ENCODE data around the gene SLC25A3. TPM values are rescaled to one million over a fixed set of nuclear protein-coding genes. Genes with fewer than 3 reads are reported as not detected.
"Not testable (repeated sequence)": the region's sequence is repeated elsewhere in the genome, so short reads cannot be mapped to it uniquely, and the experiment has no call there.

The SLC25A3 gene
- total RNA-seq, 5 donors from 2014 or later (not counting 1 experiment from before 2014, with no cell fraction given): 256 to 438 (median 269) TPM

GRCh38 chr12:98597313-98597712 is 3.8 kb downstream of the SLC25A3 start:
- not testable (repeated sequence) for H3K27ac Mint-ChIP-seq; H3K27ac ChIP-seq (ENCODE audit: low read length); H3K27me3 ChIP-seq (replicated peaks in 1 of 2; ENCODE audit: control insufficient read depth in 2 of 2, extremely low read depth in 1 of 2, insufficient read depth in 2 of 2, low read length in 1 of 2); H3K4me3 ChIP-seq (ENCODE audit: control insufficient read depth in 1 of 2, extremely low read depth in 1 of 2, low read length in 1 of 2); H3K9me3 Mint-ChIP-seq; H3K9me3 ChIP-seq; H3K4me3 Mint-ChIP-seq; H3K27me3 Mint-ChIP-seq; DNase-seq; ATAC-seq (replicated peaks in 1 of 4)
- H3K36me3 Mint-ChIP-seq: peaks cover 36% of the 10 kb centered on the region
- H3K36me3 ChIP-seq (ENCODE audit: control insufficient read depth in 2 of 2, extremely low read depth in 1 of 2, insufficient read depth in 1 of 2, low read length in 1 of 2): peaks cover 17 to 63% of the 10 kb centered on the region in 2 donors
- peaks cover 27 to 41% (median 36%) of the 10 kb centered on the region in 3 donors for H3K4me1 Mint-ChIP-seq
- peaks cover 18 to 20% of the 10 kb centered on the region in 2 experiments for H3K4me1 ChIP-seq (ENCODE audit: control insufficient read depth in 1 of 2, extremely low read depth in 1 of 2, insufficient read depth in 2 of 2, low read length in 2 of 2)
- WGBS (ENCODE audit: insufficient coverage): no CpG with 5 or more reads among the region's 5 CpGs
- CTCF ChIA-PET: interaction anchor here (0.6 to 1.2 kb wide), 2 partner anchors 63 to 106 kb away, joined by 3 to 4 read pairs; no protein-coding TSS in a partner anchor
- POLR2A ChIA-PET: interaction anchor here (0.6 to 0.7 kb wide), 3 partner anchors 13 to 1598 kb away, joined by 3 to 6 read pairs (median 3); no protein-coding TSS in a partner anchor

DNA sequence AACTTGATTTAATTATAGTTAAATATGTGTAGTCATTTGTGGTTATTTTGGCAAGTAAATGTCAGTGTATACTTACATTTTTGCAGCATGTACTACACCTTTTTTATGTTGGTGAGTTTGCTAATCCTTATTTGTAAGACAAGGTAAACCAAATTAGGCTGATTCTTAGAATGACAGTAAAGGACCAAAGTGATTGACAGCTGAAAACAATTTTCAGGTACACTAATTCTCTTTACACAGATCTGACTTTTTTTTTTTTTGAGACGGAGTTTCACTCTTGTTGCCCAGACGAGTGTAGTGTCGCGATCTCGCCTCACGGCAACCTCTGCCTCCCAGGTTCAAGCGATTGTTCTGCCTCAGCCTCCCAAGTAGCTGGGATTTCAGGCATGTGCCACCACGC is 8.4 kb downstream of the SLC25A3 start:
- Mint-ChIP-seq H3K27me3 (no peaks in the 10 kb centered on the region), H3K36me3 (peaks cover 35% of the 10 kb centered on the region)
- POLR2A ChIA-PET: interaction anchor here (0.5 to 0.6 kb wide), 3 partner anchors 8 to 64 kb away, joined by 3 to 4 read pairs (median 3); partner anchors contain the start of gene SLC25A3 (in 1 of the 2)

DNA sequence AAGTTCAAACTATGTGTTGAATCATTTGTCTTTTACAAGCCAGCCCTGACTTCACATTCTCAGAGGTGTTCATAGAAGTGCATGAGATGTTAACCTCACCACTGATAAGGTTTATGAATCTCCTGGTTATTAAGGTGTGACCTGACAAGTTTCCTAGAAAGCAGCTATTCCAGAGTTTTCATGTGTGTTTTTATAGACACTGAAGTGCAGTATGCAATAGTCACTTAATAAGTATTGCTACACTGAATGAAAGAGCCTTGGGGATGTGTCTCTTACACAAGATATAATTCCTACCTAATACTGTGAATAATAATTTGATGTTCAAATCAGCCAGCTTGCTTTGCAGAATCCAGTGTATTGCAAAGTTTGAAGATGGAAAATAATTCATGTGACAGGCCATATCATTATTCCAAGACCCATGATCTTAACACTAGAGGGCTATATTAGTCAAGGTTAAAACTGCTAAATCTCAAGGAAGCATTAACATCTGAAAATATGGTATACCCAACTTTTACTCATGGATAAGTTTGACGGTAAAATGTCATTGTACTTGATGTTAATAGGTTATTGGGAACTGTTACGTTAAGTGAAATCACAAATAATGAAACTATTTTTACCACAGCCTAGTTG is 13.0 kb downstream of the SLC25A3 start:
- no CpG with 5 or more reads among the region's 2 CpGs for WGBS (ENCODE audit: insufficient coverage)
- Histone ChIP-seq H3K27me3 (replicated peaks in 1 of 2; ENCODE audit: control insufficient read depth in 2 of 2, extremely low read depth in 1 of 2, insufficient read depth in 2 of 2, low read length in 1 of 2) (no peaks in the 10 kb centered on the region), H3K9me3 (no peaks in the 10 kb centered on the region), H3K36me3 (ENCODE audit: control insufficient read depth in 2 of 2, extremely low read depth in 1 of 2, insufficient read depth in 1 of 2, low read length in 1 of 2) (peaks cover 8 to 32% of the 10 kb centered on the region in 2 donors), H3K4me1 (ENCODE audit: control insufficient read depth in 1 of 2, extremely low read depth in 1 of 2, insufficient read depth in 2 of 2, low read length in 2 of 2) (peaks cover 0 to 4% of the 10 kb centered on the region in 2 experiments), H3K4me3 (ENCODE audit: control insufficient read depth in 1 of 2, extremely low read depth in 1 of 2, low read length in 1 of 2) (no peak overlapping the region), H3K27ac (ENCODE audit: low read length) (no peak overlapping the region)
- Mint-ChIP-seq H3K27me3 (no peaks in the 10 kb centered on the region), H3K36me3 (peaks cover 18% of the 10 kb centered on the region), H3K27ac (no peak overlapping the region), H3K4me1 (peaks cover 5 to 7% (median 7%) of the 10 kb centered on the region in 3 donors), H3K9me3 (no peaks in the 10 kb centered on the region), H3K4me3 (peak overlapping the region in 1 of 3 donors; percentile 65)
- CTCF ChIA-PET: interaction anchor here in 1 of 2 donors (0.9 kb wide), 1 partner anchor 13 kb away, joined by 3 read pairs; the partner anchor contains the start of gene SLC25A3
- no peak for DNase-seq
- POLR2A ChIA-PET: interaction anchor here in 1 of 2 donors (0.6 kb wide), 1 partner anchor 1812 kb away, joined by 3 read pairs; no protein-coding TSS in a partner anchor
- no peak for ATAC-seq (replicated peaks in 1 of 4)

More for the DNA sequence above, 8.4 kb downstream of the SLC25A3 start:
- H3K27ac ChIP-seq (ENCODE audit: low read length): no peak overlapping the region
- H3K4me3 ChIP-seq (ENCODE audit: control insufficient read depth in 1 of 2, extremely low read depth in 1 of 2, low read length in 1 of 2): no peak overlapping the region
- no peak for DNase-seq
- H3K4me1 ChIP-seq (ENCODE audit: control insufficient read depth in 1 of 2, extremely low read depth in 1 of 2, insufficient read depth in 2 of 2, low read length in 2 of 2): peaks cover 0 to 3% of the 10 kb centered on the region in 2 experiments
- H3K27me3 ChIP-seq (replicated peaks in 1 of 2; ENCODE audit: control insufficient read depth in 2 of 2, extremely low read depth in 1 of 2, insufficient read depth in 2 of 2, low read length in 1 of 2): no peaks in the 10 kb centered on the region
- H3K27ac Mint-ChIP-seq: no peak overlapping the region
- H3K9me3 ChIP-seq: no peaks in the 10 kb centered on the region
- H3K4me1 Mint-ChIP-seq: peaks cover 2 to 9% (median 7%) of the 10 kb centered on the region in 3 donors
- no peaks in the 10 kb centered on the region for H3K9me3 Mint-ChIP-seq
- H3K4me3 Mint-ChIP-seq: no peak overlapping the region
- WGBS (ENCODE audit: insufficient coverage): 100% methylated on average over 3 of the region's 8 CpGs
- H3K36me3 ChIP-seq (ENCODE audit: control insufficient read depth in 2 of 2, extremely low read depth in 1 of 2, insufficient read depth in 1 of 2, low read length in 1 of 2): peaks cover 17 to 76% of the 10 kb centered on the region in 2 donors
- no peak for ATAC-seq (replicated peaks in 1 of 4)
- CTCF ChIA-PET: interaction anchor here in 1 of 2 donors (0.6 to 1.0 kb wide), 3 partner anchors 34 to 1484 kb away, joined by 3 read pairs; no protein-coding TSS in a partner anchor

- Histone ChIP-seq H3K4me1 (ENCODE audit: control insufficient read depth in 1 of 2, extremely low read depth in 1 of 2, insufficient read depth in 2 of 2, low read length in 2 of 2) (peaks cover 0 to 11% of the 10 kb centered on the region in 2 experiments), H3K36me3 (ENCODE audit: control insufficient read depth in 2 of 2, extremely low read depth in 1 of 2, insufficient read depth in 1 of 2, low read length in 1 of 2) (no peaks in the 10 kb centered on the region), H3K9me3 (no peaks in the 10 kb centered on the region), H3K4me3 (ENCODE audit: control insufficient read depth in 1 of 2, extremely low read depth in 1 of 2, low read length in 1 of 2) (no peak overlapping the region), H3K27me3 (replicated peaks in 1 of 2; ENCODE audit: control insufficient read depth in 2 of 2, extremely low read depth in 1 of 2, insufficient read depth in 2 of 2, low read length in 1 of 2) (no peaks in the 10 kb centered on the region), H3K27ac (ENCODE audit: low read length) (no peak overlapping the region)
- Mint-ChIP-seq H3K27ac (no peak overlapping the region), H3K27me3 (no peaks in the 10 kb centered on the region), H3K36me3 (no peaks in the 10 kb centered on the region), H3K9me3 (no peaks in the 10 kb centered on the region), H3K4me1 (peaks cover 9 to 16% (median 14%) of the 10 kb centered on the region in 3 donors), H3K4me3 (no peak overlapping the region)
- DNase-seq: no peak
- ChIA-PET CTCF (no interaction called here), POLR2A (no interaction called here)
- no peak for ATAC-seq (replicated peaks in 1 of 4)
- no CpG with 5 or more reads among the region's 2 CpGs for WGBS (ENCODE audit: insufficient coverage)
Measured at GRCh38 chr12:98610596-98610995, 17.1 kb downstream of the SLC25A3 start.

GRCh38 chr12:98612696-98613334 is 19.3 kb downstream of the SLC25A3 start:
- Mint-ChIP-seq H3K9me3 (no peaks in the 10 kb centered on the region), H3K4me1 (peaks cover 4 to 9% (median 7%) of the 10 kb centered on the region in 3 donors), H3K27me3 (no peaks in the 10 kb centered on the region), H3K36me3 (no peaks in the 10 kb centered on the region), H3K27ac (peak overlapping the region; percentile 74 to 79), H3K4me3 (no peak overlapping the region)
- peak in 2 of 35 experiments; percentile 25 to 29 for DNase-seq
- Histone ChIP-seq H3K4me1 (ENCODE audit: control insufficient read depth in 1 of 2, extremely low read depth in 1 of 2, insufficient read depth in 2 of 2, low read length in 2 of 2) (peaks cover 0 to 7% of the 10 kb centered on the region in 2 experiments), H3K27me3 (replicated peaks in 1 of 2; ENCODE audit: control insufficient read depth in 2 of 2, extremely low read depth in 1 of 2, insufficient read depth in 2 of 2, low read length in 1 of 2) (no peaks in the 10 kb centered on the region), H3K36me3 (ENCODE audit: control insufficient read depth in 2 of 2, extremely low read depth in 1 of 2, insufficient read depth in 1 of 2, low read length in 1 of 2) (no peaks in the 10 kb centered on the region), H3K27ac (ENCODE audit: low read length) (no peak overlapping the region), H3K4me3 (ENCODE audit: control insufficient read depth in 1 of 2, extremely low read depth in 1 of 2, low read length in 1 of 2) (no peak overlapping the region), H3K9me3 (no peaks in the 10 kb centered on the region)
- WGBS (ENCODE audit: insufficient coverage): 88% methylated on average over 1 of the region's 5 CpGs
- peak; percentile 48 to 74 (median 62) for ATAC-seq (replicated peaks in 1 of 4)
- POLR2A ChIA-PET: interaction anchor here in 1 of 2 donors (0.6 to 0.9 kb wide), 2 partner anchors 18 to 21 kb away, joined by 4 read pairs; no protein-coding TSS in a partner anchor
- CTCF ChIA-PET: interaction anchor here in 1 of 2 donors (0.7 kb wide), 1 partner anchor 36 kb away, joined by 3 read pairs; no protein-coding TSS in a partner anchor

GRCh38 chr12:98618952-98619351 is 25.5 kb downstream of the SLC25A3 start:
- Mint-ChIP-seq H3K4me3 (no peak overlapping the region), H3K27me3 (no peaks in the 10 kb centered on the region), H3K36me3 (no peaks in the 10 kb centered on the region), H3K27ac (no peak overlapping the region), H3K9me3 (no peaks in the 10 kb centered on the region), H3K4me1 (peaks cover 0 to 3% (median 0%) of the 10 kb centered on the region in 3 donors)
- Histone ChIP-seq H3K27ac (ENCODE audit: low read length) (no peak overlapping the region), H3K36me3 (ENCODE audit: control insufficient read depth in 2 of 2, extremely low read depth in 1 of 2, insufficient read depth in 1 of 2, low read length in 1 of 2) (no peaks in the 10 kb centered on the region), H3K4me3 (ENCODE audit: control insufficient read depth in 1 of 2, extremely low read depth in 1 of 2, low read length in 1 of 2) (no peak overlapping the region), H3K9me3 (no peaks in the 10 kb centered on the region), H3K4me1 (ENCODE audit: control insufficient read depth in 1 of 2, extremely low read depth in 1 of 2, insufficient read depth in 2 of 2, low read length in 2 of 2) (no peaks in the 10 kb centered on the region), H3K27me3 (replicated peaks in 1 of 2; ENCODE audit: control insufficient read depth in 2 of 2, extremely low read depth in 1 of 2, insufficient read depth in 2 of 2, low read length in 1 of 2) (no peaks in the 10 kb centered on the region)
- ChIA-PET CTCF (interaction anchor here in 1 of 2 donors (0.8 kb wide), 1 partner anchor 38 kb away, joined by 3 read pairs; no protein-coding TSS in a partner anchor), POLR2A (interaction anchor here in 1 of 2 donors (0.5 to 0.8 kb wide), 2 partner anchors 24 to 74 kb away, joined by 3 to 10 read pairs; no protein-coding TSS in a partner anchor)
- DNase-seq (no peak), ATAC-seq (replicated peaks in 1 of 4) (no peak)
- WGBS (ENCODE audit: insufficient coverage): no CpG with 5 or more reads among the region's 4 CpGs

Measured in T-cell (primary cell).